ENCODE data around the gene TMEM106C. TPM values are rescaled to one million over a fixed set of nuclear protein-coding genes. Genes with fewer than 3 reads are reported as not detected.
A peak's percentile ranks its signal among the peaks of the same experiment; 100 is the strongest.

The TMEM106C gene
- total and polyA plus RNA-seq, 2 of the 13 experiments (the other 11 are each of a cell fraction or from before 2014, with no cell fraction given), result 132 to 192 TPM

DNA sequence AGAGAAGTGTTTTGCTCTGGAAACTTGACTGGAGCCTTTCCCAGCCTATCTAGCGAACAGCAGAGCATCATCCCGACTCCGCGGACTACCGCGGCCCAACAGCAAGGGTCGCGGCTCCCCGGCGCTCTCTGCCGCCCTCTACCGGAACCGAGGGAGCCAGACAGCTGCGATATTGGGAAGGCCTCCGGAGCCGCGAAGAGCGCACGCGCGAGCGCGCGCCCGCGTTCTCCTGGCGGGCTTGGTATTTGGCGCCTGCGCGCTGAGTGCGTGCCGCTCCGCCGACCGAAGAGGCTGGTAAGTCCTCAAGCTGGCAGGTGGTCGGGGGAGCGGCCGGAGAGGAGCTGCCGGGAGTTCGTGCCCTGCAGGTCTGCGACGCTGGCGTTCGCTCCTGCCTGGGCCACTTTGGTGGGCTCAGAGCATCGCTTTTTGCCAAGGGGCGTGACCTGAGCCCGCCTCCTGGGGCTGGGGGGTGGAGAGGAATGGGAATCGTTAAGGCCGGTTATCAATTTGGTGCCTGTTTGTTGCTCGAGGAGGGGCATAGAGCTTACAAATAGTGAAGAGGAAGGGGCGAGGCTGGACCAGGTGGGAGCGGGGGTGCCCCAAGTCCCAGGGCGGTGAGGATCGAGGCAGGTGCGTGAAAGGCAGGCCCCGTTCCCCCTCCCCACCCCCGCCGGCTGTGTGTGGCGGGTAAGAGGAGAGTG, at the start of gene TMEM106C (continued):
- TF ChIP-seq SMAD3 (CRISPR knock-in tag; IDR thresholded peaks at IDR 0.05), result no peak
- TF ChIP-seq NR2F6 (IDR thresholded peaks at IDR 0.05), result no peak
- TF ChIP-seq NR2F6 (CRISPR knock-in tag; IDR thresholded peaks at IDR 0.05), result no peak
- TF ChIP-seq POLR2AphosphoS2 (IDR thresholded peaks at IDR 0.05; ENCODE audit: low read depth, low read length), result no peak
- TF ChIP-seq CENPT (CRISPR knock-in tag; IDR thresholded peaks at IDR 0.05; ENCODE audit: low read depth), result no peak; the same call in 1 of the 2 replicates
- TF ChIP-seq, protein P1, sequence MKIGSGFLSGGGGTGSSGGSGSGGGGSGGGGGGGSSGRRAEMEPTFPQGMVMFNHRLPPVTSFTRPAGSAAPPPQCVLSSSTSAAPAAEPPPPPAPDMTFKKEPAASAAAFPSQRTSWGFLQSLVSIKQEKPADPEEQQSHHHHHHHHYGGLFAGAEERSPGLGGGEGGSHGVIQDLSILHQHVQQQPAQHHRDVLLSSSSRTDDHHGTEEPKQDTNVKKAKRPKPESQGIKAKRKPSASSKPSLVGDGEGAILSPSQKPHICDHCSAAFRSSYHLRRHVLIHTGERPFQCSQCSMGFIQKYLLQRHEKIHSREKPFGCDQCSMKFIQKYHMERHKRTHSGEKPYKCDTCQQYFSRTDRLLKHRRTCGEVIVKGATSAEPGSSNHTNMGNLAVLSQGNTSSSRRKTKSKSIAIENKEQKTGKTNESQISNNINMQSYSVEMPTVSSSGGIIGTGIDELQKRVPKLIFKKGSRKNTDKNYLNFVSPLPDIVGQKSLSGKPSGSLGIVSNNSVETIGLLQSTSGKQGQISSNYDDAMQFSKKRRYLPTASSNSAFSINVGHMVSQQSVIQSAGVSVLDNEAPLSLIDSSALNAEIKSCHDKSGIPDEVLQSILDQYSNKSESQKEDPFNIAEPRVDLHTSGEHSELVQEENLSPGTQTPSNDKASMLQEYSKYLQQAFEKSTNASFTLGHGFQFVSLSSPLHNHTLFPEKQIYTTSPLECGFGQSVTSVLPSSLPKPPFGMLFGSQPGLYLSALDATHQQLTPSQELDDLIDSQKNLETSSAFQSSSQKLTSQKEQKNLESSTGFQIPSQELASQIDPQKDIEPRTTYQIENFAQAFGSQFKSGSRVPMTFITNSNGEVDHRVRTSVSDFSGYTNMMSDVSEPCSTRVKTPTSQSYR (CRISPR knock-in tag; IDR thresholded peaks at IDR 0.05; ENCODE audit: borderline replicate concordance), result no peak
- TF ChIP-seq ZNF333 (CRISPR knock-in tag; IDR thresholded peaks at IDR 0.05; ENCODE audit: borderline replicate concordance), result no peak
- no peak for TF ChIP-seq TOE1 (CRISPR knock-in tag; IDR thresholded peaks at IDR 0.05)
- peak; percentile 74 for TF ChIP-seq SRSF1 (optimal IDR thresholded peaks at IDR 0.05; ENCODE audit: low read depth, low read length)
- TF ChIP-seq MTA3 (CRISPR knock-in tag; IDR thresholded peaks at IDR 0.05), result no peak
- no peak for TF ChIP-seq FLYWCH1 (CRISPR knock-in tag; IDR thresholded peaks at IDR 0.05)
- peak; percentile 30; the same call in 1 of the 2 replicates for TF ChIP-seq ZNF629 (CRISPR knock-in tag; conservative IDR thresholded peaks at IDR 0.05)
- TF ChIP-seq, protein P2, sequence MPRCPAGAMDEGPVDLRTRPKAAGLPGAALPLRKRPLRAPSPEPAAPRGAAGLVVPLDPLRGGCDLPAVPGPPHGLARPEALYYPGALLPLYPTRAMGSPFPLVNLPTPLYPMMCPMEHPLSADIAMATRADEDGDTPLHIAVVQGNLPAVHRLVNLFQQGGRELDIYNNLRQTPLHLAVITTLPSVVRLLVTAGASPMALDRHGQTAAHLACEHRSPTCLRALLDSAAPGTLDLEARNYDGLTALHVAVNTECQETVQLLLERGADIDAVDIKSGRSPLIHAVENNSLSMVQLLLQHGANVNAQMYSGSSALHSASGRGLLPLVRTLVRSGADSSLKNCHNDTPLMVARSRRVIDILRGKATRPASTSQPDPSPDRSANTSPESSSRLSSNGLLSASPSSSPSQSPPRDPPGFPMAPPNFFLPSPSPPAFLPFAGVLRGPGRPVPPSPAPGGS (CRISPR knock-in tag; IDR thresholded peaks at IDR 0.05), result peak; percentile 78
- TF ChIP-seq, protein P3, sequence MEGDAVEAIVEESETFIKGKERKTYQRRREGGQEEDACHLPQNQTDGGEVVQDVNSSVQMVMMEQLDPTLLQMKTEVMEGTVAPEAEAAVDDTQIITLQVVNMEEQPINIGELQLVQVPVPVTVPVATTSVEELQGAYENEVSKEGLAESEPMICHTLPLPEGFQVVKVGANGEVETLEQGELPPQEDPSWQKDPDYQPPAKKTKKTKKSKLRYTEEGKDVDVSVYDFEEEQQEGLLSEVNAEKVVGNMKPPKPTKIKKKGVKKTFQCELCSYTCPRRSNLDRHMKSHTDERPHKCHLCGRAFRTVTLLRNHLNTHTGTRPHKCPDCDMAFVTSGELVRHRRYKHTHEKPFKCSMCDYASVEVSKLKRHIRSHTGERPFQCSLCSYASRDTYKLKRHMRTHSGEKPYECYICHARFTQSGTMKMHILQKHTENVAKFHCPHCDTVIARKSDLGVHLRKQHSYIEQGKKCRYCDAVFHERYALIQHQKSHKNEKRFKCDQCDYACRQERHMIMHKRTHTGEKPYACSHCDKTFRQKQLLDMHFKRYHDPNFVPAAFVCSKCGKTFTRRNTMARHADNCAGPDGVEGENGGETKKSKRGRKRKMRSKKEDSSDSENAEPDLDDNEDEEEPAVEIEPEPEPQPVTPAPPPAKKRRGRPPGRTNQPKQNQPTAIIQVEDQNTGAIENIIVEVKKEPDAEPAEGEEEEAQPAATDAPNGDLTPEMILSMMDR (CRISPR knock-in tag; IDR thresholded peaks at IDR 0.05), result peak; percentile 98
- peak; percentile 58; the same call in 1 of the 2 replicates for TF ChIP-seq ZSCAN31 (CRISPR knock-in tag; IDR thresholded peaks at IDR 0.05; ENCODE audit: low read depth)
- TF ChIP-seq, protein P4, sequence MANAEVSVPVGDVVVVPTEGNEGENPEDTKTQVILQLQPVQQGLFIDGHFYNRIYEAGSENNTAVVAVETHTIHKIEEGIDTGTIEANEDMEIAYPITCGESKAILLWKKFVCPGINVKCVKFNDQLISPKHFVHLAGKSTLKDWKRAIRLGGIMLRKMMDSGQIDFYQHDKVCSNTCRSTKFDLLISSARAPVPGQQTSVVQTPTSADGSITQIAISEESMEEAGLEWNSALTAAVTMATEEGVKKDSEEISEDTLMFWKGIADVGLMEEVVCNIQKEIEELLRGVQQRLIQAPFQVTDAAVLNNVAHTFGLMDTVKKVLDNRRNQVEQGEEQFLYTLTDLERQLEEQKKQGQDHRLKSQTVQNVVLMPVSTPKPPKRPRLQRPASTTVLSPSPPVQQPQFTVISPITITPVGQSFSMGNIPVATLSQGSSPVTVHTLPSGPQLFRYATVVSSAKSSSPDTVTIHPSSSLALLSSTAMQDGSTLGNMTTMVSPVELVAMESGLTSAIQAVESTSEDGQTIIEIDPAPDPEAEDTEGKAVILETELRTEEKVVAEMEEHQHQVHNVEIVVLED (CRISPR knock-in tag; IDR thresholded peaks at IDR 0.05; ENCODE audit: borderline replicate concordance), result peak; percentile 62; the same call in 1 of the 2 replicates
- no peak for TF ChIP-seq AGO2 (optimal IDR thresholded peaks at IDR 0.05; ENCODE audit: low read depth, low read length)
- TF ChIP-seq, protein P5, sequence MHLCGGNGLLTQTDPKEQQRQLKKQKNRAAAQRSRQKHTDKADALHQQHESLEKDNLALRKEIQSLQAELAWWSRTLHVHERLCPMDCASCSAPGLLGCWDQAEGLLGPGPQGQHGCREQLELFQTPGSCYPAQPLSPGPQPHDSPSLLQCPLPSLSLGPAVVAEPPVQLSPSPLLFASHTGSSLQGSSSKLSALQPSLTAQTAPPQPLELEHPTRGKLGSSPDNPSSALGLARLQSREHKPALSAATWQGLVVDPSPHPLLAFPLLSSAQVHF (CRISPR knock-in tag; IDR thresholded peaks at IDR 0.05), result no peak

All from HepG2 (cell line).